ENCODE measurements around the gene SEMA6D.

- TF ChIP-seq RXRA (IDR thresholded peaks at IDR 0.05; ENCODE audit: borderline replicate concordance, low read depth) (no peak), RAD21 (IDR thresholded peaks at IDR 0.05; ENCODE audit: low read length) (no peak), SIN3A (IDR thresholded peaks at IDR 0.05; ENCODE audit: borderline replicate concordance, low read depth, low read length) (no peak), TAF1 (IDR thresholded peaks at IDR 0.05; ENCODE audit: borderline replicate concordance, low read depth, low read length) (no peak), CTCF (IDR thresholded peaks at IDR 0.05) (no peak), CHD2 (IDR thresholded peaks at IDR 0.05; ENCODE audit: low read length, partially characterized antibody) (no peak), POLR2AphosphoS5 (IDR thresholded peaks at IDR 0.05; ENCODE audit: low read depth, low read length) (no peak), MXI1 (IDR thresholded peaks at IDR 0.05; ENCODE audit: low read depth, low read length) (no peak), REST (IDR thresholded peaks at IDR 0.05; ENCODE audit: low read depth, low read length) (no peak), EZH2phosphoT487 (IDR thresholded peaks at IDR 0.05; ENCODE audit: borderline replicate concordance, low read depth) (no peak)
Measured at GRCh38 chr15:47786371-47786770, 69.1 kb downstream of the SEMA6D start.

Measured in SK-N-SH (cell line).